SW480 (cell line): ENCODE data around the gene MYO18A.
"Not testable (repeated sequence)": the region's sequence is repeated elsewhere in the genome, so short reads cannot be mapped to it uniquely, and the experiment has no call there.

ENCODE experiments used
- DNase-seq: peaks from one replicate; pipeline ENCODE4 v3.0.0-alpha.2; 2016; ENCODE audit warnings: low spot score

Gene MYO18A

DNA sequence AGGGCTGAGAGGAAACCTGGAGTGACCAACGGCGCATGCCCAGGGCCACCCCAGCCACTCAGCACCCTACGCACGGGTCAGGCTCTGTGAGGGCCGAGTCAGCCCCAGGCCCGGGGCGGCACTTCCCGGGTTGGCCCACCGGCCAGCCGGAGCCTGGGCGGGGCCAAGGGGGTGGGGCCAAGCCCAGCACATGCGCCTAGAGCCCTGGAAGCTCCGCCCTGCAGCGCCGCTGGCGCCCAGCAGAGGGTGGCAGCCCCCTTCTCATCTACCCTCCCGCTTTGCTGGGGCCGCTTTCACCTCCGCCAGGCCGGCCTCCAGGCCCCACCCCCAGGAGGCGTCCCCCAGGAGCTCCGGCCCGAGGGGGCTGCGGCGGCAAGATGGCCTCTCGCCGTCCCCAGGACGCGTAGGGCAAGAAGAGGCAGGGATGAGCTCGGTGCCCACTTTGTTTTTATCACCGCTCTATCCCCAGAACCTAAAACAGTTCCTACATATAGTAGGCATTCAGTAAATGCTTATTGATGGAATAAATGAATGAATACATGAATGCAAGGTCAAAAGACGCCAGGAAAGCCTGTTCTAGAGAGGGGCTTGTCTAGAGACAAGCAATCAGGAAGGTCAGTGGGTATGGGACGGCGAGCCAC is 31.3 kb downstream of the MYO18A start:
- peak; percentile 84 for DNase-seq

DNA sequence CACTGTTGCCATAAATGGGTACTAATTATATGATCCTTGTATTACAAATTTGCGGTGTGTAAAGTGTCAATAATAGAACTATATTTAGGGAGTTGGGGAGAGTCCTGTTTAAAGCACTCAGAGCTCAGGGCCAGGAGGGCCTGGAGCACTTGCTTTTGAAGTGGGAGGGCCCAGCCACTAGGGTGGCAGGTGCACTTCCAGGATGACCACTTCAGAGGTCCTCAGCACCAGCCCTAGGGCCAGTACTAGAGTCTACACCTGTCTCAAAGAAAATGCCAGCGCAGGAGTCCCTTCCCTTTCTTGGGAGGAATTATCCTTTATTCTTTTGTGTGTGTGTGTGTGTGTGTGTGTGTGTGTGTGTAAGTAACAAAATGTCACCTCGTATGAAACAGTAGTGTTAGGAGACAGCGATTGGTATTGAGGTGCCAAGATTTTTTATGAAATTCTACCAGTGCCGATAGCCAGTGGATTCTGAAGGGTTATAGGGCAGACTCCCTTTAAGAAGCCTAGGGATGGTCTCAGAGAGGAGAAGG is 31.9 kb downstream of the MYO18A start:
- DNase-seq: peak; percentile 16

DNA sequence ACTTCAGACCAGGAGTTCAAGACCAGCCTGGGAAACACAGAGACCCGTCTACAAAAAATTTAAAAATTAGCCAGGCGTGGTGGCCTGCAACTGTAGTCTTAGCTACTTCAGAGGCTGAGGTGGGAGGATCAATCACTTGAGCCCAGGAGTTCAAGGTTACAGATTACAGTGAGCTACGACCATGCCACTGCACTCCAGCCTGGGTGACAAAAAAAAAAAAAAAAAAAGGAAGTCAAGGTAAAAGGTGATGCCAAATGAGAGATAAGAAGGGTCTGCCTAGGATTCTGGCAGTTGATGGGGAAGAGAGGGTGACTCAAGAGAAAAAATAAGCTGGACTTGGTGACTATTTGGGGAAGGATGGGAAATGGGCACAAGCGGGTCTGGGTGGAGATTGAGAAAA is 32.5 kb downstream of the MYO18A start:
- no peak for DNase-seq

DNA sequence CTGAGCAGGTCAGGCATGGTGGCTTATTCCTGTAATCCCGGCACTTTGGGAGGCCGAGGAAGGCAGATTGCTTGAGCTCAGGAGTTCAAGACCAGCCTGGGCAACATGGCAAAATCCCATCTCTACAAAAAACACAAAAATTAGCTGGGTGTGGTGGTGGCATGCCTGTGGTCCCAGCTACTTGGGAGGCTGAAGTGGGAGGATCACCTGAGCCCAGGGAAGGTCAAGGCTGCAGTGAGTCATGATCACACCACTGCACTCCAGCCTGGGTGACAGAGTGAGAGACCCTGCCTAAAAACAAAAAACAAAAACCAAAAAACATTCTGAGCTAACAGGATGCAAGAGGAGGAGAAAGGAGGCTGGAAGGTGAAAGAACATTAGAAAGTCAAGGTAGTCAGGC is 33.0 kb downstream of the MYO18A start:
- DNase-seq: not testable (repeated sequence)

DNA sequence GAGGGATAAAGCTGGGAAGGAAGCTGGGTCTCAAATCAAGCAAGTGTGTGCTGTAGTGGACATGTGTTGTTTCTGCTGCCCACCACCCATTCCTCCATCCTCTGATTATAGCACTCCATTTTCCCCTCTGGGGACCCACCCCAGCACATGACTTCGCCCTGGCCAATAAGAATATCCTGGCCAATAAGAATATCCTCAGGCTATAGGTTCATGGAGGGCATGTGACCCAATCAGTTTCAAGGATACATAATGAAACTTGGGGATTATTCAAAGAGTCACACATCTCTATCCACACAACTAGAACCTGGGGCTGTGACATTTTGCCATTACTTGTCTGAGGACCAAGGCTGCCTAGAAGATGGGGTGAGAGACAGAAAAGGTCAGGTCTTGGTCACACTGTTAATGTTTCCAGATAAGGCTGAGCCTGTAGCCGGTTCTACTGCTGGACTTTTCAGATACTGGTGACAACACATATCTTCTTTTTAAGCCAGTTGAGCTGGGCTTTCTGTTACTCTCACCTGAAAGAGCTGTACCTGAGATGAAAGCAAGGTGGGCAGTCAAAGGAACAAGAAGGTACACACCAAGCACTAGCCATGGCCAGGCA is 33.7 kb downstream of the MYO18A start:
- DNase-seq: no peak

DNA sequence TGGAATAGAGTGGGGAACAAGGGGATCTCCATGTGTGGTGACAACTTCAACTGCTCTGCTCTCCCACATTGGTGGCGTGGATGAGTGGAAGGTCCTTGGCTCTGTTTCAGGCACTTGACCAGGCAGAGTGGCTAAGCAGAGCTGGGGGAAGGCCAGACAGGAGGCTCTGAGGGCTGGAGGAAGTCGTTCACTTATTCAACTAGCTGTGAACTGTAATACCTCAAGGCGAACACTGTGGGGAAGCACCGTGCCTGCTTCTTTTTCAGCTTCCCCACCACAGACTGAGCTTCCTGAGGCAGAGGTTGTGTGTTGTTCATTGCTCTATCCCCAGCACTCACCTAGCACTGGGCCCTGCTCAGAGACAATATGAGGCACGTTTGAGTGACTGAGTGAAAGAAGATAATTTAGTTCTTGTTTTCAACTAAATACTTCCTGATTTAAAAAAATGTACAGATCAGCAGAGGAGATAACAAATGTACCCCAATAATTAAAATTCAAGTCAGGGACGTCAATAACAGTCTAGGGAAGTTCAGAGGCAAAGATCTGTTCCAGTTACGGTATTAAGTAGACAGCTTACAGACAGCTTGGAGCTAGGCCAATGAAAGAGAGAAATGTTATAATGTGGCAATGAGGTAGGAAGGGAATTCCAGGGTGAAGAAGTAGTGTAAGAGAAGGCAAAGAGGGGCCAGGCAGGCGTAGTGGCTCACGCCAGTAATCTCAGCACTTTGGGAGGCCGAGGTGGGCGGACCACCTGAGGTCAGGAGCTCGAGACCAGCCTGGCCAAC is 34.7 kb downstream of the MYO18A start:
- peak; percentile 78 for DNase-seq

DNA sequence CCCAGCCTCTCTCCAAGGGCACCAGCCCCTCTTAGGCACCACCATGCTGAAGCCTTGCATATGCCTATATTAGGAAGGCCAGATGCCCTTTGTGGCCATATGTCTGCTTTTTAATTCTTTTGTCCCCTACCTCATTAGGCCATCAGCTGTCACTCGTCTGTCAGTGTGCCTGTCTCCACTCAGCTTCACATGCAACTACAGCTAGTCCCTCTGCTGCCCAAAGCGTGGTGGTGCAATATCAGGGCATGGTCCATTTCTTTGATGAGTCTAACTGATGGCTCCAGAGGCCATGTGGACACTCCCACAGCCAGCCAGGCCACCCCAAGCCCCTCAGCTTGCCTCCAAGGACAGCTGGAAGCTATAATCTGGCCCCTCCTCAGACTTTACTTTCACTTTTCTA is 36.3 kb downstream of the MYO18A start:
- peak; percentile 26 for DNase-seq

DNA sequence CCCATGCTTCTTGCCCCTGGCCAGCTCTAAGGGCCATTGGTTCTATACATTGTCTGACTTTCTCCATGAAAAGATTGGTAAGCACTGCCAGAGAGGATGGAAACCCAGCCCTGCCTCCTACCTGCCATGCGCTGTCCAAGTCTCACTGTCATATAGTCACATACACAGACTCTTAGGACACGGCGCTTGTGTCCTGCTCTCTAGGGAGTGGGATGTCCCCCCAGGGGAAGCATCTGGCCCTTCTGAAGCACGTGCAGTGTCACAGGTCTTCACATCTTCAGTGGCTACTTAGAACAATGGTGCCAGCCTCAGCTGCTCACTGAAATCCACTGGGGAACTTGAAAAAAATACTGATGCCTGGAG is 38.7 kb downstream of the MYO18A start:
- no peak for DNase-seq

DNA sequence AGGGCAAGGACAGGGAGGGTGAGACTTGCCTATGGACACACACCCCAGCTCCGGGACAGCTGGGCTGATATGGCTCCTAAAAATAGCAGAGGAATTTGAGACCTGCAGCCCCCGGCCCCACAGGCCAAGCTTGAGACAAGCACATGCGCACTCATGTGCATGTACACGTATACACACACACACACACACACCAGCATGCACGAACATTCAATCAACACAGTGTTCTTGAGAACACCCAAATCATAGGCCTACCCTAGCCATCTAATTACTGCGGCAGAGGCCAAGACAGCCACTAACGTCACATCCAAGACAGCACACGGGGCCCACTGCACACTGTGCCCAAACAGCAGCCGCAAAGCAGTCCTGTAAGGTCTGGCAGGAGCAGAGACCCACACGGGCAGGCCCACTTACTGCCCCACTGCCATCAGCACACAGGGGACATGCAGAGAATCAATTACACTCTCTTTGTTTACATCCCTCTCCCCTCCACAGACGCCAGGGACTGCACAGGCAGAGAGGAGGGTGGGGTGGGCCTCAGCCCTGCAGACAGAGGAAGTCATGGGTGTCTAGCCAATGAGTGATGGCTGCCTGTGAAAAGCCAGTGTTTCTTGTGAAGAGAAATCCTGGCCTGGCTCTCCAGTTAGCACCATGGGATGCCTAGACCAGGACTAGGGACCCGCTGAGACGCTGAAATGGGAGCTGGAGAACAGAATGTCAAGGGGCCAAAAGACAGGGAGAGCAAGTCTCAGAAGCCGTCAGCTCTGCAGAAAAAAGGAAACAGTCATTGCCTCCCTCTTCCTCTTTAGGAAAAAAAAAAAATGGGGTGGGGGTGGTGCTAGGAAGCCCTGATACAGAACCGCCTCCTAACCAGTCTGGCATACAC is 39.3 kb downstream of the MYO18A start:
- no peak for DNase-seq

DNA sequence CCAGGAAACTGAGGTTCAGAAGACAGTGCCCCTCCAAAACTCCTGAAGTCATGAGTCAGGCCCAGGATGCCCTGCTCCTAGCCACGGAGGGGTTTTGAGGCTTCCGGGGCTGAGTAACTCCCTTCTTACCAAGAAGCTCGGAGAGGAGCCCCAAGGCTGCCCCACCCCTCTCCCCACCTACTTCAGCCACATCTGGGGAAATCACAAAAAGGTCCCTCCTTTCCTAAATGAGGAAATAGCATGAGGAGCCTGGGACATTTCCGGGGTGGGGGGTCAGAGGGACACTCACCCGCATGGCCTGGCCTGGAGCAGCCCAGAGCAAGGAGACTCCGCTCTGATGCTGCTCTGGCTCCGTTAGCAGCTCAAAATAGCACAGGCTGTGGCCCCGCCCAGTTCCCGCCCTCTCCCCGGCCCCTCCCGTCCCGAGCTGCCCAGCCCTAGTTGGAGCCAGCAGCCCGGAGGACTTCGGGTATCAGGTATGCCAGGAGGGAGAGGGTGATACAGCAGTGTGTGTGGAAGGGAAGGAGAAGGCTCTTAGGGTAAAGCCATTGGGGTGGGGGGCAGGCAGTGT is 40.1 kb downstream of the MYO18A start:
- DNase-seq: peak; percentile 44

DNA sequence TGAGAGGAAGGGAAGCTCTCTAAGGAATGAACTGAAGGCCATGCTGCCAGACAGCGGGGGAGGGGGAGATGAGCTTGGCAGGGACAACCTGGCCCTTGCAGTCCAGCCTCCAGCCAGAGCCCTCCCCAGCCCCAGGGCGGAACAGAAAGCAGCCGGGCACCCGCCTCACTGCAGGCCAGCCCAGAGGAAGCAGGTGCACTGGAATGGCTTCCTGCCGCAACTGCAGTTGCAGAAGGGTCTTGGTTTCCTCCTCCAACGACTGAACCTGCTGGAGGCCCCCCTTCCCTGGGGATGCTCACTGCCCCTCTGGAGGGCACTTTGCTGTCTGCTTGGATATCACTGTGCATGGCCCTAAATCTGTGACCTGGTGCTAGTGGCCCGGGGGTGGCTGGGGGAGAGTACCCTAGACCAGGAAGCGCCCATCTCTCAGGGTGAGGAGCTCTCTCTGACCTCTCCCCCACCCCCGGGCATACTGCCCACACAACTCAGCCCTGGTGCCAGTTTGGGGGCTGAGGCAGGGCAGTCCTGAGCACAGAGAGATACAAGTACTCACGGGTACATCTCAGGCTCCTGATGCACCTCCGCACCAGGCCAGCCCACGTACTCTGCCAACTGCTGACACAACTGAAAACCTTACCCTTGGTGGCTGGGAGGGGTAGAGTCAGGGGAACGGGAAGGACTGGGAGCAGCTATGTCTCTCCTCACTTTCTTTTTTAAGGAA is 41.1 kb downstream of the MYO18A start:
- DNase-seq: no peak

DNA sequence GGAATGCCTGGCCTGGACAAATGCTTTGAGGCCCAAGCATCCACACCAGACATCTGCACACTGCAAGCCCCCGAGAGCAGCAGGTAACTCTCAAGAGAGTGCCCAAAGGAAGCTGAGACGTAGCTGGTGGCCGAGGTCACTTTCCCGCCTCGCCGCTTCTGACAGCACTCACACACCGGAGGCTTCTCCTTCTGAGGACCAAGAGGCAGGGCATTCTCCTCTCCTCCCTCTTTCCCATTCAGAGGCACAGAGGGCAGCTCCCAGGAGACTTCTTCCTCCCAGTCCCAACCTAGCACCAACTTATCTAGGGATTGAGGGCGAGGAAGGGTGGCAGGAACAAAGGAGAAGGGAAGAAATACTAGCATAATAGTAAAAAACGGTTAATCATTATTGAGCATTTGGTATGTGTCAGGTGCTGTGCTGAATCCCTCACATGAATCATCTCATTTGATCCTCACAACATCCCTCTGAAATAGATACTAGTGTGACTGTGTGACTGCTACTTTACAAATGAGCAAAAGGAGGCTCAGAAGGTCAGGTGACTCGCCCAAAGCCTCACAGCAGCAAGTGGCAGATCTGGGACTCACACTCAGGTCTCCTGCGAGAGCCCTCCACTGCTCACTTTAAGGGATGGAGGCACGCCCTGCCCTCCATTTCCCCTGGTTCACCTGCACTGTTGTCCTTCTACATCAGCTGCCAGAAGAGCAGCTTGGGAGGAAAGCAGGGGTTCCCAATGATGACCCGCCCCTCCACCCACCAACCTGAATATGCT is 41.8 kb downstream of the MYO18A start:
- DNase-seq: no peak

DNA sequence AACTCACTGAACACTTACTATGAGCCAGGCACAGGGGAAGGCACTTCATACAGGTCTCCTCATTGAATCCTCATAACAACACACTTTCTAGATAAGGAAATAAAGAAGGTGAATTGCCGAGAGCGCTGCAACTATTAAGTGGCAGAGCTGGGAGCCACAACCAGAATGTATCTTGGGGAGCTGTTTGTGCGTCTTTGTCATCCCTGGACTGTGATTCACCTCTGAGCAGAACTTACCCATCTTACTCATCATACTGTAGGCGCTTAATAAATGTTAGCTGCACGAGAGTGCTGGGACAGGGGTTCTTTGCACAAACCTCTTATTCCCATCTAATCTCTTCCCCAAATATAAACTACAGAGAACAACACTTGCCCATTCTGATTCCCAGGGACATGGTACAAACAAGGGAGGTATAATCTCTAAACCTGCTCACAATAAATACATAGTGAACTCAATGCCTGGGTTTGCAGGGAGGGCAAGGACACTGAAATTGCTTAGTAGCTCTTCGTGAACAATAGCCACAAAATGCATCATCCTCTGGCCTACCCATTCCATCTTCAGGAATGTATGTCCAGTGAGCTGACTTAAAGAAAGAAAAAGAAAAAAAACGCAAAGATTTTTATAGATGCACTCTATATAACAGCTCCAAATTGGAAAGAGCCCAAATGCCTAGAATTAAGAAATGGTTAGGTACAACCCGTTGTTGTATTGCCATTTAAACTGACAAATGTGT is 43.0 kb downstream of the MYO18A start:
- DNase-seq: no peak

DNA sequence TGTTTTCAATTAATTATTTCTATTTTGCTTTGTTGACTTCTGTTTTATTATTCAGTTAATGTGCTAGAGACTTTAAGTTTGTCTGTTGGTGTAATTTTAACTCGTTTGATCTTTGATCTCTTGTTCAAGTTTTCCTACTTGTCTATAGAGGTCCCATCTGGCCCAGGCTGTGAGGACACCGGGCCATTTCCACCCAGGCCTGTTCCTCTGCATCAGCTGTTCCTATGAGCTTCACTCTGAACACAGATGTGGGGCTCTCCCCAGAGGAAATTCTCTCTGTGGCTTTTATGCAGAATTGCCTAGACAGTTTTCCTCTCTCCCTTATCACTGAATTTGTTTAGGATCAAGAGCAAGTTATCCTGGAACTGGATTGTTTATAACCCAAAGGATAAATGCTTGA is 44.7 kb downstream of the MYO18A start:
- DNase-seq: no peak

DNA sequence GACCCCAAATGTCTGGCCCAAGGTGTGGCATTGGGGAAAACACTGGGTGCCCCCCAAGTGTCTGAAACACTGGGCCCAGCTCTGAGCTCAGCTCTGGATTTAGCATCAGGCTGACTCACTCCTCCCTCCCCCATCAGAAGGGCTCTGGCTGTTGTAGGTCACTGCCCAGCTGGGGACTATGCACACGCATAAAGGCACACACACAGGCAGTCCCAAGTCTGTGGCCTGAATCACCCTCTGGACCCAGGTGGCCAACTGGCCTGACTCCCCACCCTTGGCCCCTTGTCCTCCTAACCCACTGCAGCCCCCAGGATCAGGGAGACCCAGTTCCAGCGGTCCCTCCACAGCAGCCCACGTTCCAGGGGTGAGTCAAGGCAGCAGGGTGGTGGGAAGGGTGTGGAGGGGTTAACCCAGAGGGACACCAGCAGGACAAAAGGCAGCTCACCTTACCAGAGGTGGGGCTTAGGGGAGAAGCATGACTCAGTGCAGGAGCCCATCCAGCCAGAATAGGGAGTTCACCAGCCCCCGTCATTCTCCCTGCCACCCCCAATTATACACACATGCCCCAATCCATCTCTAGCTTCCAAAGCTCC is 47.0 kb downstream of the MYO18A start:
- no peak for DNase-seq

DNA sequence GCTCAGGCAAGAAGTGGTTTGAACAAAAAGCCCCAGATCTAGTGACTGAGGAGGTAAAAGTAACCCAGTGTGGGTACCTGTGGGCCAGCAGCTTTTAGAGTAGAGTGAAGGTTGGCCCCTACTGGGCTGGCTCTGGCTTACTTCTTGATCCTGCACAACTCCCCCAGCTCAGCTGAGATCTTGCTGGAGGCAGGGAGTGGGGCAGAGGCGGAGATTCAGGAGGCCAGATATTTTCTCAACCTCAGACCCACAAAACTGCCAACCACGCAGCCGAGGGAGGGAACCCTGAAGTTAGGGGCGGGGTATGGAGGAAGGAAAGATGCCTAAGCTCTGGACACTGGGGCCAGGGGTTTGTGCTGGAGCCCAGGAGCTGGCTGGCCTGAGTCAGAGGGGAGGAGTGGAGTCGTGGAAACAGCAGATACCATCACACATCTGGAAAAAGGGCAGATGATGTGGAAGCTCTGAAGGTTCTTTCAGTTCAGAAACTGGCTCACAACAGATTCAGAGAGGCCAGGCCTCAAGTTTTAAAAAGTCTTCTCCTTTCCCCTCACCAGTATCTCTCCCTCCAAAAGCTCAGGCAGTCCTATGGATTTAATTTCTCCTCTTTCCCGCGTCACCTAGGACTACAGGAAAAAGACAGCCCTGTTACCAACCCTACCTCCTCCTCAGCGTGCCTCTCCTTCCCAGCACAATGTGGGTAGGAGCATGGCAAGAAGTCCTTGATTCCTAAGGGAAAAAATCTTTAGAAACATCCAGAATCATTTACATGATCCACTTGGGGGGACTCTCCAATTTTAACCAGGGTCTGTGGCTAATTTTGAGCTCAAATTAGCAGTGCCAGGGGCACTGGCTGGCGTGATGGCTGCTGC is 48.1 kb downstream of the MYO18A start:
- DNase-seq: no peak

DNA sequence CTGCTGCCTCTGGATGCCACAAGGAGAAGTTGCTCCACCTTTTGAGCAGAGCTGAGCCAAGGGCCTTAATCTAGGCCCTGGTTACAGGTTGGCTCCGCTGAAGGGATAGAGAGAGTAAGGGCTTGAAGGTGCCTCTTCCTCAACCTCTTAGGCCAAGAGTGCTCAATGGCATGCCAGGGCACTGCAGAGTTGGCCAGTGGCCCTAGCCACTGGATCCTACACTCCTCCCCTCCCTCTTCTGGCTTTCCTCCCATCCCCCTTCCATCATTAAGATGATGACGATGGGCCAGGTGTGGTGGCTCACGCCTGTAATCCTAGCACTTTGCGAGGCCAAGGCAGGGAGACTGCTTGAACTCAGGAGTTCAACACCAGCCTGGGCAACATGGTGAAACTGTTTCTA is 50.5 kb downstream of the MYO18A start:
- DNase-seq: no peak

DNA sequence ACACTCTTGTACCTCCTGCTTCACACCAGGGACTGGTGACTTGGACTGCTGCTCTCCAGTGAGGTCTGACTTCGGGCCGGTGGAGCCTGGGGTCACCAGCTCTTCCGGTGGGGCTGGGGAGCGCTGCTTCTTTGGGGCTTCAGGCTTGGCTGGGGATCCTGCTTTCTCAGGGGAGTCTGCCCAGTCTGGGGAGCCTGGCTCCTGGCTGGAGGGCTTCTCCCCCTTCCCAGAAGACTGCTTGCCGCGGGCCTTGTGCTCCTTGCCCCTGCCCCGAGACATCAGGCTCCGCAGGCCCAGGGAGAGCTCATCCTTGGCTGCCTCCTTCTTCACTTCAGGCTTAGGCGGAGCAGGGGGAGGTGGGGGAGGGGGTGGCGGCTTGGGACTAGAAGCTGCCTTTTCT is 52.4 kb downstream of the MYO18A start:
- DNase-seq: no peak
